ENCODE measurements around the gene DNASE1L1.

DNASE1L1 gene

DNA sequence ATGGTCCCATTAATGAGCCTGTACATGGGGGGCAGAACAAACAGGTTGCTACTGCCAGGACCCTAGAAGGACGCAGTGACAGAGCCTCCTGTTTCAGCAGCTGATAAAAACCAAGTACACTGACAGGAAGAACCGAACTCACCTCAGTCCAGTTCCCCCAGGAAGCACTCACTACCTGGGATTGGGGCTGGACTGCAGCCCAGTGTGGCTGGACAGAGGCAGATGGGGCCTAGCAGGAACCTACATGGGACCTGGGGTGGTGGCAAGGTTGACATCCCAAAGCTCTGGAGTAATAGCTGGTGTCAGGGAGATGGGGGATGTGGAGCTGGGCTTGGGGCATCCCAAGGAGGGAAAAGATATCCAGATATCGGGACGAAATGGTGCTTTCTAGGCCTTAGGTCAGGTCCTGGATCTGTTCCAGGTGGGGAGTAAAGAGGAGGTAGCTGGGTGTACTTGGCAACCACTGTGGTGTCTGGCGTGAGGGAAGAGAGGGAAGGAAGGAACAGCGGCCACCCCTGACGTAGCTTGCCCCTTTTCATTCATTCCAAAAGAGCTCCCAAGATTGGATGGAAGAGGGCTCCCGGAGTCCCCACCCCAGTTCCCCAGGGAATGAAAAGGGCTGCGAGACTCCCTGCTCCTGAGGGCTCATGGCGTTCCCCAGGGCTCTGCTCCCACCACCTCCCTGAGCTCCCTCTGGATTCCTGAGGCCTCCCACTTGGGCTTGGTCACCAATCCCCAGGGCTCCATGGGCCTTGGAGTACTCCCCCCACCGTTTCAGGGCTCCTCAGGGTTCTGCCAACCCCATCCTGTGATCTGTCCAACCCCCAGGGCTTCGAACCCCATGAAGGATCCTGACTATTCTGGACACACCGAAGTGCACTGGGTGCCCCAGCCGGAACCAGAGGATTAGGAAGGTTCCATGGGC, 25.4 kb downstream of the DNASE1L1 start:
- Histone ChIP-seq H3K4me3 (ENCODE audit: control insufficient read depth in 1 of 7, extremely low read depth in 1 of 7, insufficient read depth in 4 of 7, low read depth in 2 of 7, low read length in 6 of 7) (no peak overlapping the region), H3K27ac (ENCODE audit: insufficient read depth in 1 of 2, low read depth in 1 of 2, low read length in 2 of 2, poor library complexity in 1 of 2, severe bottlenecking in 2 of 2) (no peak overlapping the region), H3K9me3 (ENCODE audit: control extremely low read depth in 1 of 5, control insufficient read depth in 4 of 5, insufficient read depth in 2 of 5, low read depth in 1 of 5, low read length in 4 of 5) (peaks cover 0 to 8% (median 0%) of the 10 kb centered on the region in 5 experiments), H3K4me1 (ENCODE audit: control extremely low read depth in 1 of 4, control insufficient read depth in 4 of 4, insufficient read depth in 4 of 4, low read length in 3 of 4) (peaks cover 0 to 18% (median 14%) of the 10 kb centered on the region in 4 experiments), H3K36me3 (ENCODE audit: control insufficient read depth in 4 of 4, insufficient read depth in 4 of 4, low read length in 3 of 4) (peaks cover 0 to 8% (median 2%) of the 10 kb centered on the region in 4 experiments), H3K27me3 (replicated peaks in 2 of 5; ENCODE audit: control insufficient read depth in 4 of 5, insufficient read depth in 5 of 5, low read length in 4 of 5) (no peaks in the 10 kb centered on the region)
- DNase-seq = no peak
- ChIA-PET CTCF (interaction anchor here (0.6 to 2.0 kb wide), 7 partner anchors 10 to 160 kb away, joined by 3 to 18 read pairs (median 3); partner anchors contain the start of gene FLNA), POLR2A (no interaction called here)
- WGBS (ENCODE audit: insufficient coverage) = 86% methylated on average over 12 of the region's 14 CpGs

DNA sequence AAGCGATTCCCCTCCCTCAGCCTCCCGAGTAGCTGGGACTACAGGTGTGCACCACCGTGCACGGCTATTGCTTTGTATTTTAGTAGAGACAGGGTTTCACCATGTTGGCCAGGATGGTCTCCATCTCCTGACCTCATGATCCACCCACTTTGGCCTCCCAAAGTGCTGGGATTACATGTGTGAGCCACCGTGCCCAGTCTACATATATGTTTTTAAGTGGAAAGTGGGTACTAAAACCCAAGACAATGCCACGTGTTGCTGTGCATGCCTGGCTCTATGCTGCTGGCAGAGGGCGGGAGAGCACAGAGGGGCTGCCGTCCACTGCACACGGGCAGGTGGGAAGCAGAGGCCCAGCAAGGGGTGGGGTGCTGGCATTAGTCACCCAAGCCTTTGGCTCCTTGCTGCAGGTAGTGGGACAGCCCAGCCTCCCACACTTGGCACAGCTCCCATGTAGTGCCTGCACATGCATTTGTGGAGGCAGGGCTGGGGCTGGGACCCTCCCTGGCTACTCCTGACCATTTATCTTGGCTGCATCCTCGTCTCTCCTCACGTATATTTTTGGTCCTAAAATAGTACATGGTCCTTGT, 26.5 kb downstream of the DNASE1L1 start:
- DNase-seq = no peak
- peaks cover 0 to 8% (median 2%) of the 10 kb centered on the region in 4 experiments for H3K36me3 ChIP-seq (ENCODE audit: control insufficient read depth in 4 of 4, insufficient read depth in 4 of 4, low read length in 3 of 4)
- 87% methylated on average over 8 of the region's 11 CpGs for WGBS (ENCODE audit: insufficient coverage)
- no peak overlapping the region for H3K4me3 ChIP-seq (ENCODE audit: control insufficient read depth in 1 of 7, extremely low read depth in 1 of 7, insufficient read depth in 4 of 7, low read depth in 2 of 7, low read length in 6 of 7)
- ChIA-PET CTCF (interaction anchor here (1.3 to 2.0 kb wide), 3 partner anchors 9 to 42 kb away, joined by 3 to 18 read pairs (median 6); partner anchors contain the start of gene FLNA), POLR2A (no interaction called here)
- H3K9me3 ChIP-seq (ENCODE audit: control extremely low read depth in 1 of 5, control insufficient read depth in 4 of 5, insufficient read depth in 2 of 5, low read depth in 1 of 5, low read length in 4 of 5) = peaks cover 0 to 9% (median 0%) of the 10 kb centered on the region in 5 experiments
- H3K4me1 ChIP-seq (ENCODE audit: control extremely low read depth in 1 of 4, control insufficient read depth in 4 of 4, insufficient read depth in 4 of 4, low read length in 3 of 4) = peaks cover 0 to 25% (median 20%) of the 10 kb centered on the region in 4 experiments
- no peaks in the 10 kb centered on the region for H3K27me3 ChIP-seq (replicated peaks in 2 of 5; ENCODE audit: control insufficient read depth in 4 of 5, insufficient read depth in 5 of 5, low read length in 4 of 5)
- H3K27ac ChIP-seq (ENCODE audit: insufficient read depth in 1 of 2, low read depth in 1 of 2, low read length in 2 of 2, poor library complexity in 1 of 2, severe bottlenecking in 2 of 2) = no peak overlapping the region

DNA sequence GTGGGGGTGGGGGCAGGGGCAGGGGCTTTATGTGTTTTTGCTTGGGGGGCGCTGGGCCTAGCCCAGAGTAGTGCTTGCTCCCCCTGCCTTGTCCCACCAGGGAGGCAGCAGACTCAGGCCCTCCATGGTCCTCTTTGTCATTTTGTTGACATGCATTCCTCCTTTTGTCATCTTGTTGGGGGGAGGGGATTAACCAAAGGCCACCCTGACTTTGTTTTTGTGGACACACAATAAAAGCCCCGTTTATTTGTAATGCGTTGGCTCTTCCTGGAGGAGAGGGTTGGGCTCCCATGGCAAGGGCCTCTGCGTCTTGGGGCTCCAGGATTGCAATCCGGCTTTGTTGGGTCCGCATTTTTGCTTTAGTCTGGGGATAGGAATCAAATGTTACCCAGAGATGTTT, 27.8 kb downstream of the DNASE1L1 start:
- CTCF ChIA-PET = interaction anchor here (1.0 to 1.3 kb wide), 2 partner anchors 8 to 51 kb away, joined by 3 to 6 read pairs; no protein-coding TSS in a partner anchor

DNA sequence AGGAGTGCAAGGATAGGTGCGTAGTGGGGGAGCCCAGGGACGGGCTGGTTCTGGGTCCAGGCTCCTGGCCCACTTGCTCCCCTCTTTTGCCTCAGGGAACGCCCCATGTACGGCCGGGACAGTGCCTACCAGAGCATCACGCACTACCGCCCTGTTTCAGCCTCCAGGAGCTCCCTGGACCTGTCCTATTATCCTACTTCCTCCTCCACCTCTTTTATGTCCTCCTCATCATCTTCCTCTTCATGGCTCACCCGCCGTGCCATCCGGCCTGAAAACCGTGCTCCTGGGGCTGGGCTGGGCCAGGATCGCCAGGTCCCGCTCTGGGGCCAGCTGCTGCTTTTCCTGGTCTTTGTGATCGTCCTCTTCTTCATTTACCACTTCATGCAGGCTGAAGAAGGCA, 28.3 kb downstream of the DNASE1L1 start:
- 82% methylated on average over 7 of the region's 14 CpGs for WGBS (ENCODE audit: insufficient coverage)
- H3K27me3 ChIP-seq (replicated peaks in 2 of 5; ENCODE audit: control insufficient read depth in 4 of 5, insufficient read depth in 5 of 5, low read length in 4 of 5) = no peaks in the 10 kb centered on the region
- CTCF ChIA-PET = no interaction called here
- peaks cover 0 to 27% (median 20%) of the 10 kb centered on the region in 4 experiments for H3K4me1 ChIP-seq (ENCODE audit: control extremely low read depth in 1 of 4, control insufficient read depth in 4 of 4, insufficient read depth in 4 of 4, low read length in 3 of 4)
- POLR2A ChIA-PET = no interaction called here
- peak overlapping the region in 1 of 7 experiments; percentile 74 for H3K4me3 ChIP-seq (ENCODE audit: control insufficient read depth in 1 of 7, extremely low read depth in 1 of 7, insufficient read depth in 4 of 7, low read depth in 2 of 7, low read length in 6 of 7)
- peak overlapping the region in 1 of 2 experiments; percentile 95 for H3K27ac ChIP-seq (ENCODE audit: insufficient read depth in 1 of 2, low read depth in 1 of 2, low read length in 2 of 2, poor library complexity in 1 of 2, severe bottlenecking in 2 of 2)
- peaks cover 0 to 8% (median 2%) of the 10 kb centered on the region in 4 experiments for H3K36me3 ChIP-seq (ENCODE audit: control insufficient read depth in 4 of 4, insufficient read depth in 4 of 4, low read length in 3 of 4)
- DNase-seq = no peak
- H3K9me3 ChIP-seq (ENCODE audit: control extremely low read depth in 1 of 5, control insufficient read depth in 4 of 5, insufficient read depth in 2 of 5, low read depth in 1 of 5, low read length in 4 of 5) = peaks cover 0 to 9% (median 0%) of the 10 kb centered on the region in 5 experiments

More for the DNA sequence above, 27.8 kb downstream of the DNASE1L1 start:
- H3K9me3 ChIP-seq (ENCODE audit: control extremely low read depth in 1 of 5, control insufficient read depth in 4 of 5, insufficient read depth in 2 of 5, low read depth in 1 of 5, low read length in 4 of 5) = peaks cover 0 to 9% (median 0%) of the 10 kb centered on the region in 5 experiments
- no peak overlapping the region for H3K27ac ChIP-seq (ENCODE audit: insufficient read depth in 1 of 2, low read depth in 1 of 2, low read length in 2 of 2, poor library complexity in 1 of 2, severe bottlenecking in 2 of 2)
- H3K36me3 ChIP-seq (ENCODE audit: control insufficient read depth in 4 of 4, insufficient read depth in 4 of 4, low read length in 3 of 4) = peaks cover 0 to 8% (median 2%) of the 10 kb centered on the region in 4 experiments
- H3K4me1 ChIP-seq (ENCODE audit: control extremely low read depth in 1 of 4, control insufficient read depth in 4 of 4, insufficient read depth in 4 of 4, low read length in 3 of 4) = peaks cover 0 to 27% (median 20%) of the 10 kb centered on the region in 4 experiments
- 82% methylated on average over 5 of the region's 6 CpGs for WGBS (ENCODE audit: insufficient coverage)
- POLR2A ChIA-PET = no interaction called here
- no peaks in the 10 kb centered on the region for H3K27me3 ChIP-seq (replicated peaks in 2 of 5; ENCODE audit: control insufficient read depth in 4 of 5, insufficient read depth in 5 of 5, low read length in 4 of 5)
- H3K4me3 ChIP-seq (ENCODE audit: control insufficient read depth in 1 of 7, extremely low read depth in 1 of 7, insufficient read depth in 4 of 7, low read depth in 2 of 7, low read length in 6 of 7) = no peak overlapping the region
- DNase-seq = no peak

DNA sequence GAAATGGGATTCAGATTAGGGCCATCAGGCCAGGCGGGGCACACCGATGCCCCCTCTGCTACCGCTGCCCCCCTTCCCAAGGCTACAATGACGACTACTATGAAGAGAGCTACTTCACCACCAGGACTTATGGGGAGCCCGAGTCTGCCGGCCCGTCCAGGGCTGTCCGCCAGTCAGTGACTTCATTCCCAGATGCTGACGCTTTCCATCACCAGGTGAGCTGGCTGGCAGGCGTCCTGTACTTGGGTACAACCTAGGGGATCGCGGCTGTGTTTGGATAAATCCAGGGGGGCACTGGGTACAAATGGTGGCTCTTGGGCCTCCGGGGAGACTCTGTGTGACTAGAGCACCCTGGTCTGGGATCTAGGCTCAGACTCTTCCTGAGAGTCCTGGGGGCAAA, 28.9 kb downstream of the DNASE1L1 start:
- 72% methylated on average over 12 of the region's 13 CpGs for WGBS (ENCODE audit: insufficient coverage)
- POLR2A ChIA-PET = no interaction called here

DNA sequence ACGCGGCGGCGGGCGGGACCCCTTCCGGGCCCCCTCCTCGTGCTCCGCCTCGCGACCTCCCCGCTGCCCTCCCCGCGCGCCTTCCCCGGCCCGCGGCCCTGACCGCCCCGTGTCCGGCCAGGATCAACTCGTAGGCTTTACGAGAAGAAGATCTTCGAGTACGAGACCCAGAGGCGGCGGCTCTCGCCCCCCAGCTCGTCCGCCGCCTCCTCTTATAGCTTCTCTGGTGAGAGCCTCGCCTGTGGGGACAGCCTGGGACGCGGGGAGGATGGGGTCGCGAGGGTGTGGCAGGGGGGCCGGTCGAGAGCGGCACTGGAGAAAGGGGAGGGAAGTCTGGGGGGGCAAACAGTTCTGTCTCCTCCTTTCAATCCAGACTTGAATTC, 29.5 kb downstream of the DNASE1L1 start:
- CTCF ChIA-PET = interaction anchor here (2.0 kb wide), 1 partner anchor 148 kb away, joined by 4 read pairs; no protein-coding TSS in a partner anchor

More for the DNA sequence above, 28.9 kb downstream of the DNASE1L1 start:
- peaks cover 0 to 27% (median 20%) of the 10 kb centered on the region in 4 experiments for H3K4me1 ChIP-seq (ENCODE audit: control extremely low read depth in 1 of 4, control insufficient read depth in 4 of 4, insufficient read depth in 4 of 4, low read length in 3 of 4)
- DNase-seq = no peak
- no peaks in the 10 kb centered on the region for H3K27me3 ChIP-seq (replicated peaks in 2 of 5; ENCODE audit: control insufficient read depth in 4 of 5, insufficient read depth in 5 of 5, low read length in 4 of 5)
- H3K9me3 ChIP-seq (ENCODE audit: control extremely low read depth in 1 of 5, control insufficient read depth in 4 of 5, insufficient read depth in 2 of 5, low read depth in 1 of 5, low read length in 4 of 5) = peaks cover 0 to 9% (median 0%) of the 10 kb centered on the region in 5 experiments
- peaks cover 0 to 8% (median 2%) of the 10 kb centered on the region in 4 experiments for H3K36me3 ChIP-seq (ENCODE audit: control insufficient read depth in 4 of 4, insufficient read depth in 4 of 4, low read length in 3 of 4)
- peak overlapping the region; percentile 57 to 80 (median 71) for H3K4me3 ChIP-seq (ENCODE audit: control insufficient read depth in 1 of 7, extremely low read depth in 1 of 7, insufficient read depth in 4 of 7, low read depth in 2 of 7, low read length in 6 of 7)
- CTCF ChIA-PET = interaction anchor here (2.0 kb wide), 1 partner anchor 147 kb away, joined by 4 read pairs; no protein-coding TSS in a partner anchor
- H3K27ac ChIP-seq (ENCODE audit: insufficient read depth in 1 of 2, low read depth in 1 of 2, low read length in 2 of 2, poor library complexity in 1 of 2, severe bottlenecking in 2 of 2) = peak overlapping the region; percentile 93 to 95

More for the DNA sequence above, 29.5 kb downstream of the DNASE1L1 start:
- no peak for DNase-seq
- peak overlapping the region; percentile 93 to 95 for H3K27ac ChIP-seq (ENCODE audit: insufficient read depth in 1 of 2, low read depth in 1 of 2, low read length in 2 of 2, poor library complexity in 1 of 2, severe bottlenecking in 2 of 2)
- H3K27me3 ChIP-seq (replicated peaks in 2 of 5; ENCODE audit: control insufficient read depth in 4 of 5, insufficient read depth in 5 of 5, low read length in 4 of 5) = no peaks in the 10 kb centered on the region
- H3K36me3 ChIP-seq (ENCODE audit: control insufficient read depth in 4 of 4, insufficient read depth in 4 of 4, low read length in 3 of 4) = peaks cover 0 to 8% (median 2%) of the 10 kb centered on the region in 4 experiments
- peaks cover 0 to 31% (median 20%) of the 10 kb centered on the region in 4 experiments for H3K4me1 ChIP-seq (ENCODE audit: control extremely low read depth in 1 of 4, control insufficient read depth in 4 of 4, insufficient read depth in 4 of 4, low read length in 3 of 4)
- H3K9me3 ChIP-seq (ENCODE audit: control extremely low read depth in 1 of 5, control insufficient read depth in 4 of 5, insufficient read depth in 2 of 5, low read depth in 1 of 5, low read length in 4 of 5) = peaks cover 0 to 9% (median 0%) of the 10 kb centered on the region in 5 experiments
- peak overlapping the region; percentile 57 to 80 (median 71) for H3K4me3 ChIP-seq (ENCODE audit: control insufficient read depth in 1 of 7, extremely low read depth in 1 of 7, insufficient read depth in 4 of 7, low read depth in 2 of 7, low read length in 6 of 7)
- POLR2A ChIA-PET = no interaction called here
- 44% methylated on average over 26 of the region's 38 CpGs for WGBS (ENCODE audit: insufficient coverage)
